Stimulated activated CD4-positive, alpha-beta T cell treated with anti-CD3 and anti-CD28 coated beads, Interleukin-12 subunit alpha, Interleukin-12 subunit beta, amount 100 ng/mL, for 24 hours (primary cell): ENCODE measurements around the gene HDAC4.

Source experiments
- DNase-seq, 2 experiments: peaks; one replicate each; pipeline ENCODE4 v3.0.0-alpha.2; 2020; ENCODE audit warnings: low read depth in 2 of 2

HDAC4 gene

GRCh38 chr2:239222312-239222660, 178.5 kb downstream of the HDAC4 start:
- no peak for DNase-seq

- DNase-seq = no peak
These were observed 179.8 kb downstream of the HDAC4 start for GRCh38 chr2:239220981-239221396.

GRCh38 chr2:239220341-239220740, 180.5 kb downstream of the HDAC4 start:
- DNase-seq = no peak

- peak; percentile 12 to 22 for DNase-seq
These were observed 184.1 kb downstream of the HDAC4 start for GRCh38 chr2:239216614-239217273.

GRCh38 chr2:239215988-239216613, 184.7 kb downstream of the HDAC4 start:
- no peak for DNase-seq

- no peak for DNase-seq
These were observed 185.5 kb downstream of the HDAC4 start for GRCh38 chr2:239215136-239215925.

- DNase-seq = no peak
These were observed 186.1 kb downstream of the HDAC4 start for GRCh38 chr2:239214725-239215124.

- DNase-seq = no peak
These were observed 187.1 kb downstream of the HDAC4 start for GRCh38 chr2:239213643-239214101.

GRCh38 chr2:239212929-239213642, 187.7 kb downstream of the HDAC4 start:
- no peak for DNase-seq

- DNase-seq = no peak
These were observed 188.5 kb downstream of the HDAC4 start for GRCh38 chr2:239212121-239212928.

GRCh38 chr2:239211396-239212094, 189.3 kb downstream of the HDAC4 start:
- DNase-seq = no peak

- DNase-seq = no peak
These were observed 191.0 kb downstream of the HDAC4 start for GRCh38 chr2:239209783-239210182.

- DNase-seq = no peak
These were observed 192.2 kb downstream of the HDAC4 start for GRCh38 chr2:239208465-239209180.

- no peak for DNase-seq
These were observed 194.0 kb downstream of the HDAC4 start for GRCh38 chr2:239206851-239207250.

- DNase-seq = no peak
These were observed 194.8 kb downstream of the HDAC4 start for GRCh38 chr2:239206042-239206441.

GRCh38 chr2:239204876-239205468, 195.8 kb downstream of the HDAC4 start:
- no peak for DNase-seq

- no peak for DNase-seq
These were observed 196.5 kb downstream of the HDAC4 start for GRCh38 chr2:239204136-239204875.

GRCh38 chr2:239203443-239204135, 197.2 kb downstream of the HDAC4 start:
- no peak for DNase-seq
